Activated naive CD4-positive, alpha-beta T cell (primary cell): Measurements from ENCODE around the gene SLC11A1.

ENCODE experiments used
- DNase-seq, 4 experiments: peaks; one replicate each; lab custom pipeline; 2025; lab: John Stamatoyannopoulos, UW

Gene SLC11A1

DNA sequence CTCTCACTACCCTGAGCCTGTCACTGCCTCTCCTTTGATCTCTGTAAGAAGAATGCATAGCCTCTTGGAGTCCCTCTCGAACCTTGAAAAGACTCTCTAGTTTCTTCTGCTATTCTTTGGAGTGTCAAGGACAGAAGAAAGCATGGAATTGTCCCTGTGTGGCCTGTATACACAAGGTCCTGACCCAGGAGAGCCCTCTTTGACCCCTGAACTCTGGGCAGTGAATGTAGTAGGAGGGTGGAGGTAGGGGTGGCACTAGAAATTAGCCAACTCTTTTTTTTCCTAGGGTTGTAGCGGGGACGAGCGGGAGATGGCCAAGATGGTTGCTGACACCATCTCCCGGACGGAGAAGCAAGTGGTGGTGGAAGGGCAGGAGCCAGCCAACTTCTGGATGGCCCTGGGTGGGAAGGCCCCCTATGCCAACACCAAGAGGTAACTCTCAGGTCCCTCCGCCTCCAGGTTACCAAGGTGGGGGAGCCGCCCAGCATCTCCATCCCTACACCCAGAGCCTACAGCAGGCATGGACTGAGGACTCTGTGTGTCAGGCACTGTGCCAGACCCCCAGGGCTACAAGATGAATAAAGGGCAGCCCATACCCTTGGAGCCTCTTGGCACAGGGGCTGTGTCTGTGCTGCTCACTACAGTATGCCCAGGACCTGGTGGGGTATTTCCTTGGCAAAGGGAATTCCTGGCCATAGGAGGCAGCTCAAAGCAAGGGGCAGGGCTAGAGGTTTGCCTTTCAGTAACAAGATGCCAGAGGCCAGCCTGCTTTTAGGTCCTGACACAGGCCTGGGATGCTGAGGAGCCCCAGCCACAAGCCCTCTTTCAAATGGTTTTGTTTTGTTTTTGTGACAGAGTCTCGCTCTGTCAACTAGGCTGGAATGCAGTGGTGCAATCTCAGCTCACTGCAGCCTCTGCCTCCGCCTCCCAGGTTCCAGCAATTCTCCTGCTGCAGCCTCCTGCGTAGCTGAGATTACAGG lies 53.2 kb downstream of the SLC11A1 start:
- DNase-seq, result no peak

DNA sequence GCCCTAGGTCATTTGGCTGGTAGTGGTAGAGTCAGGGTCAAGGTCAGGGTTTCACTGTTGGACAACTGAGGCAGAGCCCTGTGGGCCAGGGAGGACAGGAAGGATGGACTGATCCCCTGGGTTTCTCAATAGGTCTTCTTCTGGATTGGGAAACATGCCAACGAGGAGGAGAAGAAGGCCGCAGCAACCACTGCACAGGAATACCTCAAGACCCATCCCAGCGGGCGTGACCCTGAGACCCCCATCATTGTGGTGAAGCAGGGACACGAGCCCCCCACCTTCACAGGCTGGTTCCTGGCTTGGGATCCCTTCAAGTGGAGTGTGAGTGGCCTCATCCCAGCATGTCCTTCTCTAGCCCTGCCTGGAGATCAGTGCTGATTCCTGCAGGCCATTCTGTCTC lies 54.9 kb downstream of the SLC11A1 start:
- no peak for DNase-seq

DNA sequence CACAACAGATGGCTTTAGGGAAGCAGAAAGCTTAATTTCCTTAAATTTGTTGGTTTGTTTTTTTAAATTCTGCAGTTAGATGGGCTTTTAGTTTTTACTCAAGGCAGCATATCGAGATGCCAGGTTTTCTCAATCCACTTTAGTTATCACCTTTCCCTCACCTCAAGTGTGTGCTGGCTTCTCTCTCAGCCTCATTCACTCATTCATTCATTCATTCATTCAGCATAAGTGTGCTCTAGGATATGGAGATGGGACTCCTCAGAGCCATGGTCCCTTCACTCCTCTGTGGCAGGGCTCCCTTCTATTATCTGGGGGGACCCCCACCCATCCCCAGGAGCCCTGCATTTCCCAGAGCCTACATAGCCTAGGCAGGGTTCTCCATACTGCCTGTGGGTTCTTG lies 55.9 kb downstream of the SLC11A1 start:
- DNase-seq, result no peak

DNA sequence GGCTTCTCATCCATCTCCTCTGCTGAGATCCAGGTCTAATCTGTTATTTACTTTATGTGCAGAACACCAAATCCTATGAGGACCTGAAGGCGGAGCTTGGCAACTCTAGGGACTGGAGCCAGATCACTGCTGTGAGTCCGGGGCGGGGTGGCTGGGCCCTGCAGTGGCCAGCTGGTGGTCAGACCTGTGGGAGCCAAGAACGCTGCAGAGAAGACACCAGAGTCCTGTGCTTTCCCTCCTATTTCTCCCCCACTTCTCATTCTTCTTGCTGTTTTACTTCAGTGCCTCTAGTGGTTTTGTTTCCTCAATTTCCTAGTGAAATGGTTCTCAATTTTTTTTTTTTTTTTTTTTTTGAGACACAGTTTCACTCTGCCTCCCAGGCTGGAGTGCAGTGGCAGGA lies 56.5 kb downstream of the SLC11A1 start:
- DNase-seq, result no peak

DNA sequence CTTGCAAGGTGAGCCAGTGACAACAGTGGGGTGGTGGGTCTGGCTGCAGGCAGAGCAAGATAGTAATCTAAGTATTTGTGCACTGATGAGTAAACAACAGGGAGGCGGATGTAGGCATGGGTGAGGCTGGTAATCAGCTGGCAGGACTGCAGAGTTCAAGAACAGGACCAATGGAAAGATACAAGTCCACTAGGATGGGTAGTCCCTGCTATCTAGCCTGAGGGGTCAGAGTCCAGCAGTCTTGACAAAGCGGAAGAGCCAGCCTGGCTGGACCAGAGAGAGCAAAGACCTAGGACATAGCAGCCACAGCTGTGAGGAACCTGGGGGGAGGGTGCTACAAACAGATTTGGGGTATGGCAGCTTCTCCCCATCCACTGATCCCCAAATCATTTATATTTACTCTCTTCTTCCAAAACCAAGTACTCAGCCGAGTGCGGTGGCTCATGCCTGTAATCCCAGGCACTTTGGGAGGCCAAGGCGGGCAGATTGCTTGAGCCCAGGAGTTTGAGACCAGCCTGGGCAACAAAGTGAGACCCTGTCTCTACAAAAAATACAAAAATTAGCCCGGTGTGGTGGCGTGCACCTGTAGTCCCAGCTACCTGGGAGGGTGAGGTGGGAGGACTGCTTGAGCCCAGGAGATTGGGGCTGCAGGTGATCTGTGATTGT lies 62.8 kb downstream of the SLC11A1 start:
- no peak for DNase-seq

DNA sequence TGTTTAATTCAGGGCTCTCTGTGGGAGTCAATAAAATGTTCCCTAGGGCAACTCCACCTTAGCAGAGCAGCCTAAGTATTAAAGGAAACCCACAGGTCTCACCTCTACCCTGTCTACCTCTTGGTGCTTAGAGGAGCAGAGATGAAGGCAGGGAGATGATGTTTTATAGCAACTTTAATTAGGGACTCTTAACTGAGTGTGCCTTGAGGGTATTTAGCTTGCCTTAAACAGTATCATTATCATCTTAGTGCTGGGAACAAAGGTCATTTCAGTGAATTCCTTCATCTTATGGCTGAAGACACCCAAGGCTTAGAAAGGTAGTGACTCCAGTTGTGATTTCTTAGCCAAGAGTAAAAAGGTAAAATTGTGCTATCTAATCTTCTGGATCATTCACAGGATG lies 63.5 kb downstream of the SLC11A1 start:
- DNase-seq, result no peak
